ENCODE measurements around the gene UBE2U. TPM values are rescaled to one million over a fixed set of nuclear protein-coding genes. Genes with fewer than 3 reads are reported as not detected.
A peak's percentile ranks its signal among the peaks of the same experiment; 100 is the strongest.

Gene UBE2U
- total and polyA plus RNA-seq, 2 of the 8 experiments (the other 6 are each of a cell fraction or from before 2014, with no cell fraction given) = not detected

GRCh38 chr1:64302971-64303370 is 99.5 kb downstream of the UBE2U start:
- H2BK120ac ChIP-seq (replicated peaks; ENCODE audit: low read depth, low read length) = no peak overlapping the region
- no peak for DNase-seq (ENCODE audit: low read depth in 1 of 2, low spot score in 2 of 2)
- POLR2A ChIA-PET (ENCODE audit: partially characterized antibody) = no interaction called here
- no peaks in the 10 kb centered on the region for H4K20me1 ChIP-seq (replicated peaks in 1 of 2; ENCODE audit: control insufficient read depth in 1 of 2, insufficient read depth in 2 of 2, low read length in 2 of 2)
- H3K56ac ChIP-seq (replicated peaks; ENCODE audit: insufficient read length, low read depth, low read length) = no peak overlapping the region
- H3K9ac ChIP-seq (replicated peaks in 1 of 4; ENCODE audit: extremely low read depth in 1 of 4, low read depth in 3 of 4, low read length in 3 of 4) = no peak overlapping the region
- H2BK5ac ChIP-seq (ENCODE audit: low read depth, low read length) = no peak overlapping the region
- no peaks in the 10 kb centered on the region for H3K9me3 ChIP-seq (ENCODE audit: insufficient read depth in 2 of 2, low read depth in 1 of 2, low read length in 1 of 2)
- H3K23me2 ChIP-seq (ENCODE audit: low read depth, low read length) = no peaks in the 10 kb centered on the region
- no peak overlapping the region for H3K18ac ChIP-seq (ENCODE audit: extremely low read depth, low read length)
- H4K5ac ChIP-seq (ENCODE audit: insufficient read length, low read depth, low read length) = no peak overlapping the region
- no peak overlapping the region for H3K4ac ChIP-seq (replicated peaks; ENCODE audit: insufficient read length, low read depth, low read length)
- no peak overlapping the region for H2AK5ac ChIP-seq (ENCODE audit: low read depth, low read length)
- H3K27me3 ChIP-seq (replicated peaks in 1 of 4; ENCODE audit: control insufficient read depth in 3 of 4, extremely low read depth in 1 of 4, insufficient read depth in 3 of 4, low read length in 3 of 4) = no peaks in the 10 kb centered on the region
- no peak overlapping the region for H3K27ac ChIP-seq (ENCODE audit: low read depth, low read length)
- no peak for TF ChIP-seq NRF1 (IDR thresholded peaks at IDR 0.05; ENCODE audit: low read depth, low read length)
- TF ChIP-seq SP2 (IDR thresholded peaks at IDR 0.05; ENCODE audit: low read length) = no peak
- TF ChIP-seq RBBP5 (IDR thresholded peaks at IDR 0.05; ENCODE audit: borderline replicate concordance, low read depth, low read length) = no peak
- TF ChIP-seq TEAD4 (IDR thresholded peaks at IDR 0.05; ENCODE audit: low read depth, low read length) = no peak
- no peak for TF ChIP-seq ATF2 (IDR thresholded peaks at IDR 0.05; ENCODE audit: low read length)
- H2BK12ac ChIP-seq (ENCODE audit: low read depth, low read length) = 0 out of 2 replicates have a peak overlapping the region, but pooled peaks have one; percentile 55
- no peaks in the 10 kb centered on the region for H3K79me2 ChIP-seq (ENCODE audit: control insufficient read depth in 1 of 2, insufficient read depth in 2 of 2, low read length in 2 of 2)
- H3K4me2 ChIP-seq (ENCODE audit: insufficient read depth in 1 of 2, low read depth in 2 of 2, low read length in 2 of 2) = no peak overlapping the region
- 97% methylated on average over 2 of the region's 2 CpGs; no CpG with 5 or more reads in 1 of the 2 experiments for WGBS, 2 experiments (ENCODE audit: extremely low coverage in 1 of 2, insufficient coverage in 1 of 2, insufficient read length in 1 of 2, insufficient replicate concordance in 2 of 2, low coverage in 1 of 2, low lambda C conversion rate in 2 of 2, missing lambda C conversion rate in 1 of 2)
- no peak overlapping the region for H3K23ac ChIP-seq (ENCODE audit: insufficient read length)
- 0 out of 7 replicates have a peak, but pooled peaks cover 0 to 4% (median 0%) of the 10 kb centered on the region in 4 experiments for H3K4me1 ChIP-seq (replicated peaks in 1 of 4; ENCODE audit: control insufficient read depth in 3 of 4, insufficient read depth in 4 of 4, low read length in 3 of 4)
- H2AFZ ChIP-seq (ENCODE audit: low read length) = 0 out of 2 replicates have a peak overlapping the region, but pooled peaks have one; percentile 14
- H2BK20ac ChIP-seq (ENCODE audit: low read length) = no peak overlapping the region
- peak overlapping the region; percentile 61 for H4K91ac ChIP-seq (replicated peaks; ENCODE audit: insufficient read length, low read length)
- no peaks in the 10 kb centered on the region for H3K79me1 ChIP-seq (ENCODE audit: low read depth, low read length)
- no peak for FAIRE-seq
- H3K36me3 ChIP-seq (ENCODE audit: control insufficient read depth in 2 of 4, insufficient read depth in 4 of 4, low read length in 3 of 4) = no peaks in the 10 kb centered on the region
- CTCF ChIA-PET (ENCODE audit: partially characterized antibody) = interaction anchor here (0.6 to 1.0 kb wide), 3 partner anchors 10 to 405 kb away, joined by 3 to 4 read pairs (median 3); no protein-coding TSS in a partner anchor
- no peak overlapping the region for H4K8ac ChIP-seq (ENCODE audit: extremely low read depth, insufficient read depth, low read length)
- 0 out of 2 replicates have a peak overlapping the region, but pooled peaks have one; percentile 6 for H2BK15ac ChIP-seq (ENCODE audit: low read length)
- no peak overlapping the region for H3K4me3 ChIP-seq (ENCODE audit: extremely low read depth in 1 of 4, insufficient read depth in 2 of 4, low read depth in 3 of 4, low read length in 4 of 4)
- H3K14ac ChIP-seq (ENCODE audit: insufficient read length) = no peak overlapping the region
